IPS-NIHi7 (cell line): ENCODE measurements around the gene SGK1.
"Not testable (repeated sequence)": the region's sequence is repeated elsewhere in the genome, so short reads cannot be mapped to it uniquely, and the experiment has no call there.

Source experiments
- DNase-seq: peaks from one replicate; pipeline ENCODE4 v3.0.0; 2012; ENCODE audit warnings: mixed read lengths; ENCODE audit errors: extremely low spot score

Gene SGK1

GRCh38 chr6:134304381-134304780 lies 13.5 kb downstream of the SGK1 start:
- not testable (repeated sequence) for DNase-seq

- no peak for DNase-seq
These were observed 14.0 kb downstream of the SGK1 start for GRCh38 chr6:134303891-134304290.

GRCh38 chr6:134299236-134299635 lies 18.7 kb downstream of the SGK1 start:
- DNase-seq = no peak

- DNase-seq = no peak
These were observed 21.1 kb downstream of the SGK1 start for GRCh38 chr6:134296762-134297161.

- DNase-seq = peak; percentile 33
These were observed 21.9 kb downstream of the SGK1 start for GRCh38 chr6:134295953-134296553.

- DNase-seq = no peak
These were observed 24.2 kb downstream of the SGK1 start for GRCh38 chr6:134293659-134294161.

GRCh38 chr6:134291156-134291555 lies 26.8 kb downstream of the SGK1 start:
- DNase-seq = no peak

- DNase-seq = no peak
These were observed 28.7 kb downstream of the SGK1 start for GRCh38 chr6:134289204-134289575.

GRCh38 chr6:134288538-134289203 lies 29.2 kb downstream of the SGK1 start:
- DNase-seq = no peak

GRCh38 chr6:134287859-134288537 lies 29.9 kb downstream of the SGK1 start:
- DNase-seq = no peak

- no peak for DNase-seq
These were observed 35.1 kb downstream of the SGK1 start for GRCh38 chr6:134282816-134283215.

GRCh38 chr6:134281388-134281787 lies 36.5 kb downstream of the SGK1 start:
- no peak for DNase-seq

GRCh38 chr6:134278000-134278399 lies 39.9 kb downstream of the SGK1 start:
- DNase-seq = no peak

- not testable (repeated sequence) for DNase-seq
These were observed 41.0 kb downstream of the SGK1 start for GRCh38 chr6:134276891-134277377.

- DNase-seq = no peak
These were observed 45.5 kb downstream of the SGK1 start for GRCh38 chr6:134272374-134272773.

GRCh38 chr6:134267917-134268361 lies 50.0 kb downstream of the SGK1 start:
- DNase-seq = peak; percentile 58

- DNase-seq = no peak
These were observed 51.1 kb downstream of the SGK1 start for GRCh38 chr6:134266776-134267175.

- DNase-seq = no peak
These were observed 56.1 kb downstream of the SGK1 start for GRCh38 chr6:134261766-134262165.

- DNase-seq = no peak
These were observed 59.0 kb downstream of the SGK1 start for GRCh38 chr6:134258849-134259306.

- no peak for DNase-seq
These were observed 60.4 kb downstream of the SGK1 start for GRCh38 chr6:134257516-134257915.

GRCh38 chr6:134256862-134257261 lies 61.0 kb downstream of the SGK1 start:
- no peak for DNase-seq

GRCh38 chr6:134255280-134255679 lies 62.6 kb downstream of the SGK1 start:
- not testable (repeated sequence) for DNase-seq

GRCh38 chr6:134254118-134254517 lies 63.8 kb downstream of the SGK1 start:
- DNase-seq = no peak
